Ishikawa (cell line): Measurements from ENCODE around the gene FAM43A.

Experiments
- EP300 ChIP-seq: IDR thresholded peaks from 2 replicates; pipeline ENCODE4 v1.6.1; 2012; ENCODE audit warnings: borderline replicate concordance
- RAD21 ChIP-seq: IDR thresholded peaks from 2 replicates; pipeline ENCODE4 v1.6.1; 2012; ENCODE audit warnings: low read depth
- TCF12 ChIP-seq: IDR thresholded peaks from 2 replicates; pipeline ENCODE4 v1.6.1; 2012; ENCODE audit warnings: low read depth

DNA sequence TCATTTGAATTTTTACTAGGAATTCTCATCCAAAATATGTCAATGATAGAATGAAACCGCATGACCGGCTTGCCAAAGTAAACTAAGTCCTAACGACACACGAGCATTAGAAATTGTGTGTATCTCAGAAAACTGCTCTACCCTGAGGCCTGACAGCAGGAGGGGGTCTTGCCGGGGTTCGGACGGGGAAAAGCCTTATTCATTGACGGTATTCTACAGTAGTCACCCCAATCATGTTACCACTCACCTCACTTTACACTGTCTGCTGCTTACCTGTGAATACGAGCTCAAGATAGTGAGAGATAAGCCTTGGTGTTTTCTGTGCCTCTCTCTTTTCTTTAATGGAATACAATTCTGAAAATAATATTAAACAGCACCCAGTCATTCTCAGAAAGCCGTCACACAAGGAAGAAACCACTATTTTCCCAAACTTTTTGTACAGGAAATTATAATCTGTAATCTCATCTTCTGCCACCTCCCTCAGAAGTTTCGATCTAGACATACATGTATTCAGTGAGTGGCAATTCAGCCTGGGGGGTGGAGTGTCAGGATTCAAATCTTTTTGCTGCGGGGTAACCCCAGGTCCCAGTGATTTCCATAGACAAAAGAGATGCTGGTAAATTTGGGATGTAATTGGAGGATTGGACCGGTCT lies 492 bp upstream of the FAM43A start:
- TF ChIP-seq RAD21 (no peak), EP300 (no peak), TCF12 (no peak)
